ENCODE data around the gene MID1. TPM values are rescaled to one million over a fixed set of nuclear protein-coding genes. Genes with fewer than 3 reads are reported as not detected.

The MID1 gene
- total and polyA plus RNA-seq, 9 donors = 17.5 to 28.9 (median 21.2) TPM

GRCh38 chrX:10567136-10567535 lies 53.2 kb downstream of the MID1 start:
- Histone ChIP-seq H3K9me3 (replicated peaks; ENCODE audit: control insufficient read depth, low read depth, low read length) (no peaks in the 10 kb centered on the region), H3K36me3 (ENCODE audit: control insufficient read depth, insufficient read depth, low read length) (peaks cover 7% of the 10 kb centered on the region), H3K27ac (ENCODE audit: low read length) (no peak overlapping the region), H3K4me3 (ENCODE audit: low read length) (no peak overlapping the region), H3K4me1 (ENCODE audit: control insufficient read depth, insufficient read depth, low read length) (no peaks in the 10 kb centered on the region), H3K27me3 (ENCODE audit: control insufficient read depth, insufficient read depth, low read length) (peaks cover 14% of the 10 kb centered on the region)
- no peak for DNase-seq
- WGBS (ENCODE audit: insufficient coverage) = 87% methylated on average over 20 of the region's 20 CpGs

- Histone ChIP-seq H3K27me3 (ENCODE audit: control insufficient read depth, insufficient read depth, low read length) (peaks cover 14% of the 10 kb centered on the region), H3K27ac (ENCODE audit: low read length) (no peak overlapping the region), H3K4me1 (ENCODE audit: control insufficient read depth, insufficient read depth, low read length) (no peaks in the 10 kb centered on the region), H3K9me3 (replicated peaks; ENCODE audit: control insufficient read depth, low read depth, low read length) (no peaks in the 10 kb centered on the region), H3K4me3 (ENCODE audit: low read length) (no peak overlapping the region), H3K36me3 (ENCODE audit: control insufficient read depth, insufficient read depth, low read length) (peaks cover 7% of the 10 kb centered on the region)
- DNase-seq = no peak
- 85% methylated on average over 11 of the region's 11 CpGs for WGBS (ENCODE audit: insufficient coverage)
Observed at GRCh38 chrX:10566716-10567097, 53.7 kb downstream of the MID1 start.

- H3K27me3 ChIP-seq (ENCODE audit: control insufficient read depth, insufficient read depth, low read length) = peaks cover 9% of the 10 kb centered on the region
- no peaks in the 10 kb centered on the region for H3K4me1 ChIP-seq (ENCODE audit: control insufficient read depth, insufficient read depth, low read length)
- H3K9me3 ChIP-seq (replicated peaks; ENCODE audit: control insufficient read depth, low read depth, low read length) = no peaks in the 10 kb centered on the region
- H3K27ac ChIP-seq (ENCODE audit: low read length) = no peak overlapping the region
- DNase-seq = no peak
- peaks cover 7% of the 10 kb centered on the region for H3K36me3 ChIP-seq (ENCODE audit: control insufficient read depth, insufficient read depth, low read length)
- WGBS (ENCODE audit: insufficient coverage) = no CpG with 5 or more reads among the region's 3 CpGs
- H3K4me3 ChIP-seq (ENCODE audit: low read length) = no peak overlapping the region
Observed at GRCh38 chrX:10564484-10564883, 55.9 kb downstream of the MID1 start.

- Histone ChIP-seq H3K27me3 (ENCODE audit: control insufficient read depth, insufficient read depth, low read length) (peaks cover 2% of the 10 kb centered on the region), H3K27ac (ENCODE audit: low read length) (no peak overlapping the region), H3K36me3 (ENCODE audit: control insufficient read depth, insufficient read depth, low read length) (no peaks in the 10 kb centered on the region), H3K9me3 (replicated peaks; ENCODE audit: control insufficient read depth, low read depth, low read length) (no peaks in the 10 kb centered on the region), H3K4me1 (ENCODE audit: control insufficient read depth, insufficient read depth, low read length) (no peaks in the 10 kb centered on the region), H3K4me3 (ENCODE audit: low read length) (no peak overlapping the region)
- DNase-seq = no peak
- WGBS (ENCODE audit: insufficient coverage) = 76% methylated on average over 2 of the region's 4 CpGs
Observed at GRCh38 chrX:10557166-10557565, 63.2 kb downstream of the MID1 start.

- Histone ChIP-seq H3K4me3 (ENCODE audit: low read length) (no peak overlapping the region), H3K36me3 (ENCODE audit: control insufficient read depth, insufficient read depth, low read length) (no peaks in the 10 kb centered on the region), H3K27me3 (ENCODE audit: control insufficient read depth, insufficient read depth, low read length) (peaks cover 4% of the 10 kb centered on the region), H3K9me3 (replicated peaks; ENCODE audit: control insufficient read depth, low read depth, low read length) (no peaks in the 10 kb centered on the region), H3K4me1 (ENCODE audit: control insufficient read depth, insufficient read depth, low read length) (no peaks in the 10 kb centered on the region), H3K27ac (ENCODE audit: low read length) (no peak overlapping the region)
- no peak for DNase-seq
- 60% methylated on average over 2 of the region's 5 CpGs for WGBS (ENCODE audit: insufficient coverage)
Observed at GRCh38 chrX:10556405-10556804, 64.0 kb downstream of the MID1 start.

DNA sequence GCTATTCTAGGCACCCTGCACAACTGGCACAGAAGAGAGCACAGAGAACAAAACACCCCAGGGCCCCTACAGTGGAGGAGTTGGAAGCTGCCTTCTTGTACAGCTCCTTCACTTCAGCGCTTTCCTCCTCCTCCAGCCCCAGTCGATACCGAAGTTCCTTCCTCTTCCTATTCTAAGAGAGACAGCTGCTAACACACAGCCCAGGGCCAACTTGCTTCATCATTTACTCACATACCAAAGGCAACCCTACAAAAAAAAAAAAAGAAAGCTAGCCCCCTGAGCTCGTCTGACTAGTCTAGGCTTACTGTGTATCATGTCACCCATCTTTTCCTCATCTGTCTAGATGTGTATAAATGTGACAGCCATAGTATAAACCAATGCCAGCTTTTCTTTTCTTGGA lies 64.5 kb downstream of the MID1 start:
- no peak overlapping the region for H3K27ac ChIP-seq (ENCODE audit: low read length)
- no peak for DNase-seq
- H3K36me3 ChIP-seq (ENCODE audit: control insufficient read depth, insufficient read depth, low read length) = no peaks in the 10 kb centered on the region
- no peaks in the 10 kb centered on the region for H3K4me1 ChIP-seq (ENCODE audit: control insufficient read depth, insufficient read depth, low read length)
- H3K9me3 ChIP-seq (replicated peaks; ENCODE audit: control insufficient read depth, low read depth, low read length) = no peaks in the 10 kb centered on the region
- peaks cover 4% of the 10 kb centered on the region for H3K27me3 ChIP-seq (ENCODE audit: control insufficient read depth, insufficient read depth, low read length)
- H3K4me3 ChIP-seq (ENCODE audit: low read length) = no peak overlapping the region
- 40% methylated on average over 1 of the region's 4 CpGs for WGBS (ENCODE audit: insufficient coverage)

GRCh38 chrX:10554612-10555270 lies 65.6 kb downstream of the MID1 start:
- Histone ChIP-seq H3K27me3 (ENCODE audit: control insufficient read depth, insufficient read depth, low read length) (peaks cover 10% of the 10 kb centered on the region), H3K36me3 (ENCODE audit: control insufficient read depth, insufficient read depth, low read length) (no peaks in the 10 kb centered on the region), H3K4me1 (ENCODE audit: control insufficient read depth, insufficient read depth, low read length) (no peaks in the 10 kb centered on the region), H3K4me3 (ENCODE audit: low read length) (no peak overlapping the region), H3K27ac (ENCODE audit: low read length) (peak overlapping the region; percentile 57), H3K9me3 (replicated peaks; ENCODE audit: control insufficient read depth, low read depth, low read length) (no peaks in the 10 kb centered on the region)
- 75% methylated on average over 5 of the region's 6 CpGs for WGBS (ENCODE audit: insufficient coverage)
- DNase-seq = no peak

- H3K27ac ChIP-seq (ENCODE audit: low read length) = no peak overlapping the region
- no peak overlapping the region for H3K4me3 ChIP-seq (ENCODE audit: low read length)
- H3K27me3 ChIP-seq (ENCODE audit: control insufficient read depth, insufficient read depth, low read length) = peaks cover 7% of the 10 kb centered on the region
- no peaks in the 10 kb centered on the region for H3K9me3 ChIP-seq (replicated peaks; ENCODE audit: control insufficient read depth, low read depth, low read length)
- no peaks in the 10 kb centered on the region for H3K36me3 ChIP-seq (ENCODE audit: control insufficient read depth, insufficient read depth, low read length)
- WGBS (ENCODE audit: insufficient coverage) = 17% methylated on average over 1 of the region's 2 CpGs
- DNase-seq = no peak
- H3K4me1 ChIP-seq (ENCODE audit: control insufficient read depth, insufficient read depth, low read length) = no peaks in the 10 kb centered on the region
Observed at GRCh38 chrX:10549280-10549679, 71.1 kb downstream of the MID1 start.

DNA sequence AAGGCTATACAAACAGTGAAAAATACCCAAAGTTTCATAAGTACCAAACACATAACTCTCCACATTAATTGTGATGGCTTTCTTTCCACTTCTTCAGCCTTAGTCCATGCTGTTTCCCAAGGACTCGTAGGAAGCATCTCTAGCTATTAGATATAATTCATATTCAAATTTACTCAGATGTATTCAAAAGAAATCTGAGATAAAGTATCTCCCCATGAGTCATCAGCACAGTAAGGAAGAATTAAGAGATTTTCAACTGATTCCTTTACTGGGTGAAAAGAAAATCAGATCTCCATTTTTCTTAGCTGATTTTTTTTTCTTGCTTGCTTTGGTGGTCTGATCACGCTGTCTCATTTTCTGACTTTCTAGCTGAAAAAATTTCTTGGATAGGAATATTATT lies 71.7 kb downstream of the MID1 start:
- no peak for DNase-seq
- no CpG with 5 or more reads among the region's 2 CpGs for WGBS (ENCODE audit: insufficient coverage)
- H3K27me3 ChIP-seq (ENCODE audit: control insufficient read depth, insufficient read depth, low read length) = peaks cover 7% of the 10 kb centered on the region
- no peaks in the 10 kb centered on the region for H3K9me3 ChIP-seq (replicated peaks; ENCODE audit: control insufficient read depth, low read depth, low read length)
- no peak overlapping the region for H3K27ac ChIP-seq (ENCODE audit: low read length)
- no peaks in the 10 kb centered on the region for H3K4me1 ChIP-seq (ENCODE audit: control insufficient read depth, insufficient read depth, low read length)
- H3K36me3 ChIP-seq (ENCODE audit: control insufficient read depth, insufficient read depth, low read length) = no peaks in the 10 kb centered on the region
- H3K4me3 ChIP-seq (ENCODE audit: low read length) = no peak overlapping the region

GRCh38 chrX:10545882-10546281 lies 74.5 kb downstream of the MID1 start:
- Histone ChIP-seq H3K36me3 (ENCODE audit: control insufficient read depth, insufficient read depth, low read length) (no peaks in the 10 kb centered on the region), H3K4me1 (ENCODE audit: control insufficient read depth, insufficient read depth, low read length) (no peaks in the 10 kb centered on the region), H3K9me3 (replicated peaks; ENCODE audit: control insufficient read depth, low read depth, low read length) (no peaks in the 10 kb centered on the region), H3K27me3 (ENCODE audit: control insufficient read depth, insufficient read depth, low read length) (peaks cover 5% of the 10 kb centered on the region), H3K4me3 (ENCODE audit: low read length) (no peak overlapping the region), H3K27ac (ENCODE audit: low read length) (no peak overlapping the region)
- no peak for DNase-seq
- WGBS (ENCODE audit: insufficient coverage) = no CpG with 5 or more reads among the region's 1 CpG

DNA sequence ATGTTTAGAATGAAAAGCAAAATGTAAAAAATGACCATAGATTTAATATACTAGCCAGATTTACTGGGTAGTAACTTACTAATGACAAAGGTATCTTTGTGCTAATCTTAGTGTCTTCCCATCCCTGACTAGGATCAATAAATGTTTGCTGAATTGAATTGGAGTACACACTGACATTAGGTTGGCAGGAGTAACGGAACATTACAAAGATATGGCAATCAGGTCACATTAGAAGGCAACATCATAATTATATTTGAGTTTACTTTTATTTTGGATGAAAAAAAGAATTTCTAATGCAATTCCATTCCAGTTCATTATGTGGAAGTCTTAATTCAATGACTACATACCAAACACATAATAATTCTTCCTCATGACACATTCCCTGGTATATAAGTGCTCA lies 77.8 kb downstream of the MID1 start:
- H3K9me3 ChIP-seq (replicated peaks; ENCODE audit: control insufficient read depth, low read depth, low read length) = no peaks in the 10 kb centered on the region
- H3K4me3 ChIP-seq (ENCODE audit: low read length) = no peak overlapping the region
- no CpG with 5 or more reads among the region's 1 CpG for WGBS (ENCODE audit: insufficient coverage)
- DNase-seq = no peak
- no peak overlapping the region for H3K27ac ChIP-seq (ENCODE audit: low read length)
- H3K27me3 ChIP-seq (ENCODE audit: control insufficient read depth, insufficient read depth, low read length) = no peaks in the 10 kb centered on the region
- H3K36me3 ChIP-seq (ENCODE audit: control insufficient read depth, insufficient read depth, low read length) = no peaks in the 10 kb centered on the region
- no peaks in the 10 kb centered on the region for H3K4me1 ChIP-seq (ENCODE audit: control insufficient read depth, insufficient read depth, low read length)
